Neural crest cell (in vitro differentiated cells): ENCODE results near the gene ZNF648. TPM values are rescaled to one million over a fixed set of nuclear protein-coding genes. Genes with fewer than 3 reads are reported as not detected.
"Not testable (repeated sequence)": the region's sequence is repeated elsewhere in the genome, so short reads cannot be mapped to it uniquely, and the experiment has no call there.

Source experiments
- DNase-seq: peaks from one replicate; pipeline ENCODE4 v3.0.0; 2021; ENCODE audit warnings: low read depth, mixed read lengths, low spot score
- H3K27ac Mint-ChIP-seq: one replicate; pipeline ENCODE4 v1.8.0; 2021; ENCODE audit warnings: mild to moderate bottlenecking, mixed read lengths; ENCODE audit not compliant: unreplicated experiment
- H3K27me3 Mint-ChIP-seq: 2 replicates; pipeline ENCODE4 v1.8.0; 2021; ENCODE audit warnings: low read depth, mild to moderate bottlenecking, mixed read lengths
- H3K36me3 Mint-ChIP-seq: 2 replicates; pipeline ENCODE4 v1.8.0; 2021; ENCODE audit warnings: low read depth, mild to moderate bottlenecking, mixed read lengths
- H3K4me1 Mint-ChIP-seq: 2 replicates; pipeline ENCODE4 v1.8.0; 2021; ENCODE audit warnings: mixed read lengths
- H3K4me3 Mint-ChIP-seq: one replicate; pipeline ENCODE4 v1.8.0; 2021; ENCODE audit warnings: mild to moderate bottlenecking, mixed read lengths
- H3K9me3 Mint-ChIP-seq: 2 replicates; pipeline ENCODE4 v1.8.0; 2021; ENCODE audit warnings: mixed read lengths
- total RNA-seq: library from RNA; stranded (reverse); gene quantifications from 2 replicates; pipeline ENCODE4 v1.2.1, GENCODE V29; 2021
- TF ChIP-seq, protein P1 (sequence below): fragments of 200-600 bp; sonication (generic); conservative IDR thresholded peaks from 2 replicates; pipeline ENCODE4 v1.5.0; 2021; ENCODE audit warnings: antibody characterized with exemption, mild to moderate bottlenecking

ZNF648 gene
- total RNA-seq, 1 donor from 2014 or later: 0.77 TPM

GRCh38 chr1:182029002-182029378 is 32.5 kb downstream of the ZNF648 start:
- Mint-ChIP-seq H3K4me3 (peak overlapping the region; percentile 92), H3K4me1 (peaks cover 11% of the 10 kb centered on the region), H3K9me3 (no peaks in the 10 kb centered on the region), H3K27ac (peak overlapping the region; percentile 89), H3K27me3 (no peaks in the 10 kb centered on the region), H3K36me3 (no peaks in the 10 kb centered on the region)
- TF ChIP-seq, protein P1, sequence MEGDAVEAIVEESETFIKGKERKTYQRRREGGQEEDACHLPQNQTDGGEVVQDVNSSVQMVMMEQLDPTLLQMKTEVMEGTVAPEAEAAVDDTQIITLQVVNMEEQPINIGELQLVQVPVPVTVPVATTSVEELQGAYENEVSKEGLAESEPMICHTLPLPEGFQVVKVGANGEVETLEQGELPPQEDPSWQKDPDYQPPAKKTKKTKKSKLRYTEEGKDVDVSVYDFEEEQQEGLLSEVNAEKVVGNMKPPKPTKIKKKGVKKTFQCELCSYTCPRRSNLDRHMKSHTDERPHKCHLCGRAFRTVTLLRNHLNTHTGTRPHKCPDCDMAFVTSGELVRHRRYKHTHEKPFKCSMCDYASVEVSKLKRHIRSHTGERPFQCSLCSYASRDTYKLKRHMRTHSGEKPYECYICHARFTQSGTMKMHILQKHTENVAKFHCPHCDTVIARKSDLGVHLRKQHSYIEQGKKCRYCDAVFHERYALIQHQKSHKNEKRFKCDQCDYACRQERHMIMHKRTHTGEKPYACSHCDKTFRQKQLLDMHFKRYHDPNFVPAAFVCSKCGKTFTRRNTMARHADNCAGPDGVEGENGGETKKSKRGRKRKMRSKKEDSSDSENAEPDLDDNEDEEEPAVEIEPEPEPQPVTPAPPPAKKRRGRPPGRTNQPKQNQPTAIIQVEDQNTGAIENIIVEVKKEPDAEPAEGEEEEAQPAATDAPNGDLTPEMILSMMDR: no peak
- DNase-seq: no peak

DNA sequence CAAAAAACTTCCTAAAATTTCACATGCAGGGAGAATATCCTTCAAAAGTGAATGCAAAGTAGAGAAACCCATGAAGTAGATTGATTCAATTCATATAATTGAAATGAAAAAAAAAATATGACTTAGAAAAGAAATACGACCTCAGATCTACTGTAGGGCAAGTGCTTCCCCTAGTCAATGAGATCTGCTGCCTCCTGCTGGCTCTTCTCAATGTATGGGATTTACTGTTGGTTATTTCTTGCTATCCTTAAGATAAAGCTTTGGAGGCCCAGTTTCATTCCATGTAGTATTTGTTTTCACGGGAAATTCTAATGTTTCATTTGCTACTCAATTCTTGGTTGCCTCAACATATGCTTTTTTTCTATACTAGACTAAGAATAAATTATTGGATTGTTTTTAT is 46.2 kb downstream of the ZNF648 start:
- H3K36me3 Mint-ChIP-seq: peaks cover 8% of the 10 kb centered on the region
- no peak overlapping the region for H3K27ac Mint-ChIP-seq
- H3K27me3 Mint-ChIP-seq: no peaks in the 10 kb centered on the region
- H3K9me3 Mint-ChIP-seq: peaks cover 15% of the 10 kb centered on the region
- no peaks in the 10 kb centered on the region for H3K4me1 Mint-ChIP-seq
- TF ChIP-seq, protein P1: peak; percentile 31
- no peak for DNase-seq
- H3K4me3 Mint-ChIP-seq: no peak overlapping the region

DNA sequence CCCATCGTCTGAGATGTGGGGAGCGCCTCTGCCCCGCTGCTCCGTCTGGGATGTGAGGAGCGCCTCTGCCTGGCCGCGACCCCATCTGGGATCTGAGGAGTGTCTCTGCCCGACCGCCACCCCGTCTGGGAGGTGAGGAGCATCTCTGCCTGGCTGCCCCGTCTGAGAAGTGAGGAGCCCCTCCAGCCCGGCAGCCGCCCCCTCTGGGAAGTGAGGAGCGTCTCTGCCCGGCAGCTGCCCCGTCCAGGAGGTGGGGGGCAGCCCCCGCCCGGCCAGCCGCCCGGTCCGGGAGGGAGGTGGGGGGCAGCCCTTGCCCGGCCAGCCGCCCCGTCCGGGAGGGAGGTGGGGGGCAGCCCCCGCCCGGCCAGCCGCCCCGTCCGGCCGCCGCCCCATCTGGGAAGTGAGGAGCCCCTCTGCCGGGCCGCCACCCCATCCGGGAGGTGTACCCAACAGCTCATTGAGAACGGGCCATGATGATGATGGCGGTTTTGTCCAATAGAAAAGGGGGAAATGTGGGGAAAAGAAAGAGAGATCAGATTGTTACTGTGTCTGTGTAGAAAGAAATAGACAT is 50.6 kb downstream of the ZNF648 start:
- DNase-seq, H3K4me1 Mint-ChIP-seq, H3K27ac Mint-ChIP-seq, H3K36me3 Mint-ChIP-seq, H3K27me3 Mint-ChIP-seq, H3K4me3 Mint-ChIP-seq: not testable (repeated sequence)
- peaks cover 16% of the 10 kb centered on the region for H3K9me3 Mint-ChIP-seq

DNA sequence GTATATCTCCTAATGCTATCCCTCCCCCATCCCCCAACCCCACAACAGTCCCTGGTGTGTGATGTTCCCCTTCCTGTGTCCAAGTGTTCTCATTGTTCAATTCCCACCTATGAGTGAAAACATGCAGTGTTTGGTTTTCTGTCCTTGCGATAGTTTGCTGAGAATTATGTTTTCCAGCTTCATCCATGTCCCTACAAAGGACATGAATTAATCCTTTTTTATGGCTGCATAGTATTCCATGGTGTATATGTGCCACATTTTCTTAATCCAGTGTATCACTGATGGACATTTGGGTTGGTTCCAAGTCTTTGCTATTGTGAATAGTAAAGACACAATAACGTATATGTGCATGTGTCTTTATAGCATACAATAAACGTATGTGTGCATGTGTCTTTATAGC is 56.1 kb downstream of the ZNF648 start:
- peaks cover 16% of the 10 kb centered on the region for H3K9me3 Mint-ChIP-seq
- not testable (repeated sequence) for H3K4me3 Mint-ChIP-seq, H3K27me3 Mint-ChIP-seq, H3K4me1 Mint-ChIP-seq, H3K27ac Mint-ChIP-seq, H3K36me3 Mint-ChIP-seq, DNase-seq

DNA sequence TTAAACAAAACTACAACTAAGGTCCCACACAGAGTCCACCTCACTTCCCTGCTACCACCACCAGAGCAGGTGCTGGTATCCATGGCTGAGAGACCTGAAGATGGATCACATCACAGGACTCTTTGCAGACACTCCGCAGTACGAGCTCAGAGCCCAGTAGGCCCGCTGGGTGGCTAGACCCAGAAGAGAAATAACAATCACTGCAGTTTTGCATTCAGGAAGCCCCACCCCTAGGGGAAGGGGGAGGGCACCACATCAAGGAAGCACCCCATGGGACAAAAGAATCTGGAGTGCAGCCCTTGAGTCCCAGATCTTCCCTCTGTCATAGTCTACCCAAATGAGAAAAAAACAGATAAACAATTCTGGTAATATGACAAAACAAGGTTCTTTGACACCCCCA is 56.9 kb downstream of the ZNF648 start:
- Mint-ChIP-seq H3K36me3 (peaks cover 3% of the 10 kb centered on the region), H3K4me3 (no peak overlapping the region), H3K27ac (no peak overlapping the region), H3K27me3 (peaks cover 3% of the 10 kb centered on the region), H3K4me1 (no peaks in the 10 kb centered on the region), H3K9me3 (peaks cover 13% of the 10 kb centered on the region)
- DNase-seq: no peak
- TF ChIP-seq, protein P1: no peak
